Testis (tissue), 3 donors: ENCODE results near the gene OR2D3. TPM values are rescaled to one million over a fixed set of nuclear protein-coding genes. Genes with fewer than 3 reads are reported as not detected.
"Not testable (repeated sequence)": the region's sequence is repeated elsewhere in the genome, so short reads cannot be mapped to it uniquely, and the experiment has no call there.

Experiments
- DNase-seq: peaks from one replicate; pipeline ENCODE4 v3.0.0-alpha.2; 2019
- H3K27ac ChIP-seq, 2 donors: fragments of 200-600 bp; sonication (generic); one replicate each; pipeline ENCODE4 v1.5.1; 2019
- H3K27me3 ChIP-seq: fragments of 200-600 bp; sonication (generic); one replicate; pipeline ENCODE4 v1.5.1; 2019
- H3K36me3 ChIP-seq: fragments of 200-600 bp; sonication (generic); one replicate; pipeline ENCODE4 v1.5.1; 2017; ENCODE audit warnings: low read depth; ENCODE audit errors: missing control alignments
- H3K4me1 ChIP-seq: fragments of 200-600 bp; sonication (generic); one replicate; pipeline ENCODE4 v1.5.1; 2019
- H3K4me3 ChIP-seq, 2 donors: fragments of 200-600 bp; sonication (generic); one replicate each; pipeline ENCODE4 v1.5.1; 2017 to 2019
- H3K9me3 ChIP-seq: fragments of 200-600 bp; sonication (generic); one replicate; pipeline ENCODE4 v1.5.1; 2017
- POLR2A ChIP-seq: fragments of 450-650 bp; IDR thresholded peaks from one replicate; pipeline ENCODE4 v1.6.1; 2017; ENCODE audit warnings: antibody characterized with exemption, mild to moderate bottlenecking, moderate library complexity
- WGBS, 2 donors: methylation state at CpG; one replicate each; pipeline ENCODE4 v1.1.5; 2018; 5-methylcytosine and 5-hydroxymethylcytosine counted together
- intact Hi-C: fragments of 100-400 bp; cut with DNase I; formaldehyde crosslinking; loops from one replicate; pipeline ENCODE4 v1.15.1; 2023; ENCODE audit warnings: low total_unique reads
- polyA plus RNA-seq: library from polyadenylated mRNA; stranded (reverse); fragments of 350-450 nt; fragmentation: Illumina TruSeq; extraction: RNeasy Lipid Tissue Mini Kit (QIAGEN cat#74804); gene quantifications from one replicate; pipeline ENCODE4 v1.2.3, GENCODE V29; 2014; ENCODE audit warnings: low read depth, low replicate concordance; ENCODE audit not compliant: insufficient read depth
- total RNA-seq, 2 donors: library from RNA; depleted of rRNA; stranded (reverse); fragments of >200 nt; gene quantifications; one replicate each; pipeline ENCODE4 v1.2.3, GENCODE V29; 2016
- TF ChIP-seq, protein P1 (sequence below), 3 experiments: fragments of 450-650 bp in 2 of 3; fragments of 200-600 bp in 1 of 3; sonication (generic) in 1 of 3; IDR thresholded peaks; one replicate each; pipeline ENCODE4 v1.5.1; 2016 to 2019; ENCODE audit warnings: antibody characterized with exemption in 3 of 3, mild to moderate bottlenecking in 2 of 3, moderate library complexity in 1 of 3

Gene OR2D3
- total and polyA plus RNA-seq, 3 donors from 2014 or later: not detected

DNA sequence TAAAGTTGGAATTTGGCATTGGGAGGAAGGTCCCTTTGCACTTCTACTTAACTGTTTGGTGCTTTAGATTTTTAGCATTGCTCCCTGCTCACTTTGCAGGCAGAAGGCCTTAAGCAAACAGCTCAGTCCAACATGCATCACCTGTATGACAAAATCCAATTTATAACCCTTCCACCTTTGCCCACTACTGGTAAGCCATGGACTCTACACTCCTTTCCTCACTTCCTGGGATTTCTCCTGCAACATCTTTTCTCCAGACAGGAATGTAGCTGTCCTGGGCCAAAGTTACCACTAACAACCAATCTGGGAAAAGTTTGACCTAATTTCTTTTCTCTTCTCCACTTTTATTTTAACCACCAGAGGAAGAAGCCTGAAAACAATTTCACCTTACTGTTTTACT, 26.7 kb upstream of the OR2D3 start:
- Histone ChIP-seq H3K4me3 (no peak overlapping the region), H3K9me3 (no peaks in the 10 kb centered on the region), H3K27ac (no peak overlapping the region), H3K36me3 (no peaks in the 10 kb centered on the region), H3K4me1 (no peaks in the 10 kb centered on the region), H3K27me3 (no peaks in the 10 kb centered on the region)
- intact Hi-C loops: no loop called here
- DNase-seq: no peak
- TF ChIP-seq, protein P1, sequence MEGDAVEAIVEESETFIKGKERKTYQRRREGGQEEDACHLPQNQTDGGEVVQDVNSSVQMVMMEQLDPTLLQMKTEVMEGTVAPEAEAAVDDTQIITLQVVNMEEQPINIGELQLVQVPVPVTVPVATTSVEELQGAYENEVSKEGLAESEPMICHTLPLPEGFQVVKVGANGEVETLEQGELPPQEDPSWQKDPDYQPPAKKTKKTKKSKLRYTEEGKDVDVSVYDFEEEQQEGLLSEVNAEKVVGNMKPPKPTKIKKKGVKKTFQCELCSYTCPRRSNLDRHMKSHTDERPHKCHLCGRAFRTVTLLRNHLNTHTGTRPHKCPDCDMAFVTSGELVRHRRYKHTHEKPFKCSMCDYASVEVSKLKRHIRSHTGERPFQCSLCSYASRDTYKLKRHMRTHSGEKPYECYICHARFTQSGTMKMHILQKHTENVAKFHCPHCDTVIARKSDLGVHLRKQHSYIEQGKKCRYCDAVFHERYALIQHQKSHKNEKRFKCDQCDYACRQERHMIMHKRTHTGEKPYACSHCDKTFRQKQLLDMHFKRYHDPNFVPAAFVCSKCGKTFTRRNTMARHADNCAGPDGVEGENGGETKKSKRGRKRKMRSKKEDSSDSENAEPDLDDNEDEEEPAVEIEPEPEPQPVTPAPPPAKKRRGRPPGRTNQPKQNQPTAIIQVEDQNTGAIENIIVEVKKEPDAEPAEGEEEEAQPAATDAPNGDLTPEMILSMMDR (IDR thresholded peaks at IDR 0.05): no peak
- TF ChIP-seq POLR2A: no peak

DNA sequence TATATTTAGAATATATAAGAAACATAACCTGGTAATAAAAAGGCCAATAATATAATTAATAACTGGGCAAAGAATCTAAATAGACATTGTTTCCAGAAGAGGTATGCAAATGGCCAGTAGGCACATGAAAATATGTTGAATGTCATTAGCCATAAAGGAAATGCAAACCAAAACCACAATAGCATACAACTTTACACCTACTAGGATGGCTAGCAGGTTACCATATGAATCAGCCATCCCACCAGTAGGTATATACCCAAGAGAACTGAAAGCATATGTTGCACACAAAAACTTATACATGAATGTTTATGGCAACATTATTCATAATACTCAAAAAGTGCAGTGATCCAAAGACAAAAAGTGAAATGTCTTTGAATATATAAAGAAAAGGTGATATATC, 25.8 kb upstream of the OR2D3 start:
- H3K4me1 ChIP-seq: no peaks in the 10 kb centered on the region
- no peaks in the 10 kb centered on the region for H3K9me3 ChIP-seq
- no peaks in the 10 kb centered on the region for H3K27me3 ChIP-seq
- H3K4me3 ChIP-seq: no peak overlapping the region
- no peak for TF ChIP-seq POLR2A
- TF ChIP-seq, protein P1 (IDR thresholded peaks at IDR 0.05): no peak
- DNase-seq: no peak
- H3K36me3 ChIP-seq: no peaks in the 10 kb centered on the region
- H3K27ac ChIP-seq: no peak overlapping the region
- intact Hi-C loops: no loop called here

DNA sequence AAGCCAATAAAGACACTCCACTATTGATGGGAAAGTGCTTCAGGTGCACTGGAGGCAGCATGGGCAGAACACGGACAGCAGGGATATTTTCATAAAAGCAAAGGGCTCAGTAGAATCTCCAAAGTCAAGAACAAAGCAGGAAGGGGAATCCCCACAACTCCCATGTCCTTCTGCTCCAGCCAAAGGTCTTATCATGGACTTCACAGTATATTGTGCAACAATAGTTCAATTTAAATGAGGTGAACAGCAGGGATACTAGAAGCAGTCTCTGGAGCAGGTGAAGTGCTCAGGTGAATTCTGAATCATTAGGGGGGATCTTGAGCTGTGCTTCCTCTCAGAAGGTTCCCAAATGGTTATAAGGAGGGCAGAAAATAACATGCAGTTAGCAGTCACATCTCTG, 21.9 kb upstream of the OR2D3 start:
- Histone ChIP-seq H3K27ac (no peak overlapping the region), H3K4me3 (no peak overlapping the region), H3K27me3 (no peaks in the 10 kb centered on the region), H3K4me1 (no peaks in the 10 kb centered on the region), H3K9me3 (no peaks in the 10 kb centered on the region), H3K36me3 (no peaks in the 10 kb centered on the region)
- DNase-seq: no peak
- intact Hi-C loops: no loop called here
- TF ChIP-seq, protein P1 (IDR thresholded peaks at IDR 0.05): no peak
- TF ChIP-seq POLR2A: no peak
- 77 to 81% methylated on average over 1 of the region's 1 CpG for WGBS, 2 donors

DNA sequence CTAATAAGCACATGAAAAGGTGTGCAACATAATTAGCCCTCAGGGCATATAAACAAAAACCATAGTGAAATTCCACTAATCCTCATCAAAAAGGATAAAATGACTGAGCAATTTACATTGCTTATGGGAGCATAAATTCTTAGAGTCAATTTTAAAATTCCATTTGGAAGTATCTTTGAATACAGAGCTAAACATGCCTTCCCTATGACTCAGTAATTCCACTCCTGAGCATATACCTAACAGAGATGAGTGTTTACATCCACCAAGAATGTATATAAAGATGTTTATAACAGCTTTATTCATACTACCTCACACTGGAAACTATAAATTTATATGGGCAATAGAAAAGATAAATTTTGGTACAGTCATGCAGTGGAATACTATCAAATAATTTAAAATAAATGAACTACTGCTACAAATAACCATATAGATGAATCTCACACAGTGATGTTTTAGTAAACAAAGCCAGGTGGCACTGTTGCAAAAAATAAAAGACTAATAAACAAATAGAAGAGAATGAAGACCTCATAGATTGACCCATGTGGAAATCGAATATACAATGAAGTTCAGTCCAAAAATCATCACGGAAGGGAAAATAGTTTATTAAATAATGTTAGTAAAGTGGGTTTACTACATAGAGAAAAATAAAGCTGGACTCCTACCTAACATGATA, 20.3 kb upstream of the OR2D3 start:
- intact Hi-C loops: no loop called here
- Histone ChIP-seq H3K27me3 (no peaks in the 10 kb centered on the region), H3K4me3 (no peak overlapping the region), H3K36me3 (no peaks in the 10 kb centered on the region), H3K27ac (no peak overlapping the region), H3K4me1 (no peaks in the 10 kb centered on the region), H3K9me3 (no peaks in the 10 kb centered on the region)
- no peak for DNase-seq
- WGBS, 2 donors: 76 to 84% methylated on average over 2 of the region's 2 CpGs
- TF ChIP-seq, protein P1 (IDR thresholded peaks at IDR 0.05): no peak
- TF ChIP-seq POLR2A: no peak

DNA sequence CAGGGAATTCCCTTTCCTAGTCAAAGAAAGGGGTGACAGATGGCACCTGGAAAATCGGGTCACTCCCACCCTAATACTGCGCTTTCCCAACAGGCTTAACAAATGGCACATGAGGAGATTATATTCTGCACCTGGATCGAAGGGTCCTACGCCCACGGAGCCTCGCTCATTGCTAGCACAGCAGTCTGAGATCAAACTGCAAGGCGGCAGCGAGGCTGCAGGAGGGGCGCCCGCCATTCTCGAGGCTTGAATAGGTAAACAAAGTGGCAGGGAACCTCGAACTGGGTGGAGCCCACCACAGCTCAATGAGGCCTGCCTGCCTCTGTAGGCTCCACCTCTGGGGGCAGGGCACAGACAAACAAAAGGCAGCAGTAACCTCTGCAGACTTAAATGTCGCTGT, 16.0 kb upstream of the OR2D3 start:
- H3K27me3 ChIP-seq, DNase-seq, H3K36me3 ChIP-seq, H3K27ac ChIP-seq, H3K4me3 ChIP-seq, H3K9me3 ChIP-seq, intact Hi-C loops, H3K4me1 ChIP-seq: not testable (repeated sequence)
- 85 to 86% methylated on average over 12 to 13 of the region's 13 CpGs for whole genome bisulfite sequencing, 2 donors
